H7 (cell line): Measurements from ENCODE around the gene SLC17A7. TPM values are rescaled to one million over a fixed set of nuclear protein-coding genes. Genes with fewer than 3 reads are reported as not detected.
A peak's percentile ranks its signal among the peaks of the same experiment; 100 is the strongest.

ENCODE experiments used
- DNase-seq: peaks from one replicate; pipeline ENCODE4 v3.0.0; 2012
- H3K27me3 ChIP-seq: 2 replicates; pipeline ENCODE4 v1.6.0; 2011; ENCODE audit warnings: mild to moderate bottlenecking, low read length; ENCODE audit not compliant: control insufficient read depth, insufficient read depth
- H3K36me3 ChIP-seq: replicated peaks from 2 replicates; pipeline ENCODE4 v1.5.1; 2011; ENCODE audit warnings: low read length; ENCODE audit not compliant: control insufficient read depth, insufficient read depth
- H3K4me3 ChIP-seq: 2 replicates; pipeline ENCODE4 v1.5.1; 2011; ENCODE audit warnings: low read depth, mild to moderate bottlenecking, control low read depth, low read length, moderate library complexity; ENCODE audit not compliant: insufficient read depth
- total RNA-seq: library from RNA; depleted of rRNA; stranded (reverse); fragments of >200 nt; shearing (Covaris generic); gene quantifications from 2 replicates; pipeline ENCODE4 v1.2.3, GENCODE V29; 2014; rRNA removed

SLC17A7 gene
- 0.14 and 0.26 TPM in 2 replicates for total RNA-seq

GRCh38 chr19:49441210-49441959 lies at the start of gene SLC17A7:
Gene SLC17A7 (minus strand): TSS chr19:49441527. CDS start chr19:49441379, 148 bp downstream.
- Histone ChIP-seq H3K27me3 (peaks cover 57% of the 10 kb centered on the region), H3K4me3 (peak within 1 kb of the TSS; percentile 40), H3K36me3 (no peaks in the 10 kb centered on the region)
- DNase-seq, result peak; percentile 98

- peak; percentile 27 for DNase-seq
- Histone ChIP-seq H3K4me3 (no peak overlapping the region), H3K27me3 (no peaks in the 10 kb centered on the region), H3K36me3 (peaks cover 38% of the 10 kb centered on the region)
Observed at GRCh38 chr19:49490287-49491029, 49.1 kb upstream of the SLC17A7 start.

DNA sequence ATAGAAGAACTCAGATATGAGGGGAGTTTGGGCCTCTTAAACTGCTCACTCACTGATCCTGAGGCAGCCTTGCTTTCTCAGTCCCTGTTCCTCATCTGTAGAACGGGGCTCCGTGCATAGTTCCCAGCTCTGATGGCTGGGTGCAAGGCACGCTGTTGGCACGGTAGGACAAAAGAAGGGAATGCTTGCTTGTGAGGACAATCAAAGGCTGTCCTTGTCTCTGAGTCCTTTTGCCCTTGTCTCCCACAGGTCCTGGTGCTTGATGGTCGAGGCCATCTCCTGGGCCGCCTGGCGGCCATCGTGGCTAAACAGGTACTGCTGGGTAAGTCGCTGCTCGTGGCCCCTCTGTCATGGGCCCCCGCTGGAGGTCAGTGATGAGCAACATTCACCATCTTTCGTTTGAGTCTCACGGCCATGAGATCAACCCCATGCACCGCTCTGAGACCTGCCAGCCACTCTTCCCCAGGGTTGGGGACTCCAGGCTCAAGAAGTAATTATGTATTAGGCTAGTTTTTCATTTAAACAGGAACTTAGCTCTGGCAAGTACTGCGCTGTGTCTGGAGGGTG lies 48.4 kb upstream of the SLC17A7 start:
- no peak for DNase-seq
- Histone ChIP-seq H3K27me3 (no peaks in the 10 kb centered on the region), H3K4me3 (no peak overlapping the region; the same call in 1 of the 2 replicates), H3K36me3 (peaks cover 38% of the 10 kb centered on the region)

- Histone ChIP-seq H3K36me3 (peaks cover 38% of the 10 kb centered on the region), H3K4me3 (peak overlapping the region; percentile 82), H3K27me3 (no peaks in the 10 kb centered on the region)
- no peak for DNase-seq
Observed at GRCh38 chr19:49488863-49489537, 47.7 kb upstream of the SLC17A7 start.

GRCh38 chr19:49488046-49488862 lies 46.9 kb upstream of the SLC17A7 start:
- H3K27me3 ChIP-seq, result no peaks in the 10 kb centered on the region
- DNase-seq, result peak; percentile 40
- H3K4me3 ChIP-seq, result peak overlapping the region; percentile 82
- H3K36me3 ChIP-seq, result peaks cover 38% of the 10 kb centered on the region

GRCh38 chr19:49487277-49488045 lies 46.1 kb upstream of the SLC17A7 start, which contains the start of gene RPL13A:
Gene RPL13A (plus strand): TSS chr19:49487608. CDS start chr19:49487630, 22 bp downstream.
- H3K27me3 ChIP-seq, result no peaks in the 10 kb centered on the region
- H3K36me3 ChIP-seq, result peaks cover 35% of the 10 kb centered on the region
- DNase-seq, result peak; percentile 99
- peak within 1 kb of the TSS; percentile 82 for H3K4me3 ChIP-seq

DNA sequence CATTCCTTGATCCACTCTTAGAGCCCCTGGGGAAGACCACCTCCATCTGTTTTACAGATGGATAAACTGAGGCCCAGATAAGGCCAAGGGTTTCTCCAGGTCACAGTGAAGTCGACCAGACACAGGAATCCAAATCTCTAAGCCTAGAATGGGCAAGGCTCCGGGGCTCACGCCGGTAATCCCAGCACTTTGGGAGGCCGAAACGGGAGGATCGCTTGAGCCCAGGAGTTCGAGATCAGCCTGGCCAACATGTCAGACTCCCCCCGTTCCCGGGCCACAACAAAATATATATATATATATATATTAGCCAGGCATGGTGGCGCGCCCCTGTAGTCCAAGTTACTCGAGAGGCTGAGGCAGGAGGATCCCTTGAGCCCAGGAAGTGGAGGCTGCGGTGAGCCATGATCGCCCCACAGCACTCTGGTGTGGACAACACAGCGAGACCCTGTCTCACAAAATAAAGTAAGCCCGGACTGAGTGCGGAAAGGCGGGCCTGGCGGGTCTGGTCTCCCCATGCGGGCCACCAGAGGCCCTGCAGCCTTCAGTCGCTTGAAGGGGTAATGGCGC lies 45.5 kb upstream of the SLC17A7 start:
- H3K4me3 ChIP-seq, result peak overlapping the region; percentile 21
- DNase-seq, result no peak
- no peaks in the 10 kb centered on the region for H3K27me3 ChIP-seq
- H3K36me3 ChIP-seq, result peaks cover 32% of the 10 kb centered on the region

GRCh38 chr19:49486232-49486631 lies 44.9 kb upstream of the SLC17A7 start:
- Histone ChIP-seq H3K4me3 (no peak overlapping the region), H3K27me3 (no peaks in the 10 kb centered on the region), H3K36me3 (peaks cover 27% of the 10 kb centered on the region)
- DNase-seq, result no peak

DNA sequence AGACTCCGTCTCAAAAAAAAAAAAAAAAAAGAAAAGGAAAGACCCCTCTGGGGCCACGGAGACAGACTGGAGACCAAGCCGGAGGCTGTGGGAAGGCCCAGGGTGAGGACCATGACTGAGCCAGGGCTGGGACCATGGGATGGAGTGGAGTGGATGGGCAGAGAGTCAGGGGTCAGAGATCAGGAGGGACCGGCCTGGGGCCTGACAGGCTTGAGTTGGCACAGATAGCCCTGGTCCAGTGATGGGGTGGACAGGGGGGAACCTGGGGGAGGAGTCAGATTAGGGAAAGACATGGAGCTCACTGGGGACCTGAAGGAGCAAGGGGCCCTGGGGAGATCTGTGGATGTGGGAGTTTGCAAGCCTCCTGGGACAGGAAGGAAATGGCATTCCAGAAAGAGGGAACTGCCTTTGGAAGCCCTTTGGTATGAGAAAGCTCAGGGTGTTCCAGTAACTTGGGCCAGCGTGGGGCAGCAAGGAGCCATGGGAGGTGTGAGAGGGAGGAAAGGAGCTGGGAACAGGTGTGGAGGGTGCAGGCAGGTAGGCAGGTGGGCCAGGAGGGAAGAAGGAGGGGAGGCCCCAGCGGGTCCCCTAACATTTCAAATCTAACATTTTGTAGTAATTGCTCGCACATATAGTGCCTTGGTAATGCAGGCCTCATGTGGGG lies 39.8 kb upstream of the SLC17A7 start:
- H3K4me3 ChIP-seq, result no peak overlapping the region
- DNase-seq, result peak; percentile 31
- H3K27me3 ChIP-seq, result no peaks in the 10 kb centered on the region
- no peaks in the 10 kb centered on the region for H3K36me3 ChIP-seq

GRCh38 chr19:49479975-49480628 lies 38.8 kb upstream of the SLC17A7 start:
- Histone ChIP-seq H3K27me3 (peaks cover 4% of the 10 kb centered on the region), H3K4me3 (no peak overlapping the region), H3K36me3 (no peaks in the 10 kb centered on the region)
- DNase-seq, result peak; percentile 36

DNA sequence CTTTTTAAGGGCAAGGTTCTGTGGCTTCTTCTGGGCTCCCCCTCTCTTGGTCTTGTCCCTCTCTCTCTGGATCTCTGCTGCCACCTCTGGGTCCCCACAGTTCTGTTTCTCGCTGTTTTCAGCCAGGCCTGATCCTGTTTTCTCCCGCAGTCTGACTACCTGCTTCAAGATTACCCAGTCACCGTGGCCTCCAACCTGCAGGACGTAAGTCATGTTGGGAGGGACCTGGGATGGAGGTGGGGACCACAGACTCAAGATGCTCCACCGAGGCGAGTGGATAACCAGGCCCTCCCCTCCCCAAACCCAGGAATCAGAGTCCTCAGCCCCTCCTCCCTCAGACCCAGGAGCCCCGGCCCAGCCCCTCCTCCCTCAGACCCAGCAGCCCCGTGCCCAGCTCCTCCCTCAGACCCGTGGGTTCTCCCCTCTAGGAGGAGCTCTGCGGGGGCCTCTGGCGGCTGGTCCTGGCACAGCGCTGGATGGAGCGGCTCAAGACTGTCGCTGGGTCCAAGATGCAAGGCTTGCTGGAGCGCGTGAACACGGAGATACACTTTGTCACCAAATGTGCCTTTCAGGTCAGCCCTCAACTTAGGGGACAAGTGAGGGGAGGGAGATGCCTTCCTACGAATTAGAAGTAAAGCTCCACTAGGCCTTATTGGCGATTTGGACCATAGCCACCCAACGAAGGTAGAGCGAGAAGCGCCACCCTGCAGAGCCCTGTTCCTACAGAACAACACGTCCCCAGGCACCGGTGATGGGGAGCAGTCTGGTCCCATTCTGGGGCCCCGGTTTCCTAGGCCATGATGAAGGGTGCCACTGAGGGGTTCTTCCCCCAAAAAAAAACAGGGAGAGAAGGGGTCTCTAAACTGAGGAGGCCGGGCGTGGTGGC lies 34.9 kb upstream of the SLC17A7 start:
- Histone ChIP-seq H3K4me3 (peak overlapping the region; percentile 22), H3K27me3 (peaks cover 11% of the 10 kb centered on the region), H3K36me3 (no peaks in the 10 kb centered on the region)
- peak; percentile 95 for DNase-seq
